H1 (cell line): Measurements from ENCODE around the gene LORICRIN. TPM values are rescaled to one million over a fixed set of nuclear protein-coding genes. Genes with fewer than 3 reads are reported as not detected.

Source experiments
- CTCF ChIA-PET: fragments of 300-600 bp; sonication (Branson Sonifier 250); formaldehyde crosslinking; loops from one replicate; lab custom pipeline; 2021; ENCODE audit not compliant: partially characterized antibody; lab: Charles Lee
- POLR2A ChIA-PET: fragments of 300-600 bp; sonication (Branson Sonifier 250); formaldehyde crosslinking; loops from one replicate; lab custom pipeline; 2021; ENCODE audit warnings: inconsistent platforms; ENCODE audit not compliant: partially characterized antibody; lab: Charles Lee
- DNase-seq, 2 experiments: peaks; one replicate each; pipeline versions ENCODE4 v3.0.0 to v3.0.0-alpha.2; 2010 to 2022; ENCODE audit warnings: low spot score in 2 of 2, low read depth in 1 of 2, mixed read lengths in 1 of 2
- FAIRE-seq: peaks from 2 replicates; lab custom pipeline; 2011; peaks lifted over from hg19 to GRCh38; lab: Jason Lieb, UNC
- H2AFZ ChIP-seq: 2 replicates; pipeline ENCODE4 v1.8.1; 2012; ENCODE audit warnings: low read length, inconsistent platforms
- H2AK5ac ChIP-seq: 2 replicates; pipeline ENCODE4 v1.6.1; 2013; ENCODE audit warnings: low read depth, low read length
- H2BK120ac ChIP-seq: replicated peaks from 2 replicates; pipeline ENCODE3; 2013; ENCODE audit warnings: low read depth, low read length, inconsistent platforms
- H2BK12ac ChIP-seq: 2 replicates; pipeline ENCODE4 v1.6.1; 2013; ENCODE audit warnings: low read depth, low read length
- H2BK15ac ChIP-seq: 2 replicates; pipeline ENCODE4 v1.6.1; 2013; ENCODE audit warnings: low read length
- H2BK20ac ChIP-seq: 2 replicates; pipeline ENCODE4 v1.6.1; 2013; ENCODE audit warnings: low read length
- H2BK5ac ChIP-seq: 2 replicates; pipeline ENCODE4 v1.6.1; 2013; ENCODE audit warnings: low read depth, low read length
- H3K14ac ChIP-seq: 2 replicates; pipeline ENCODE4 v1.6.1; 2013; ENCODE audit warnings: inconsistent platforms; ENCODE audit not compliant: insufficient read length
- H3K18ac ChIP-seq: 2 replicates; pipeline ENCODE4 v1.6.1; 2013; ENCODE audit warnings: low read length; ENCODE audit errors: extremely low read depth
- H3K23ac ChIP-seq: 2 replicates; pipeline ENCODE4 v1.6.1; 2013; ENCODE audit warnings: inconsistent platforms; ENCODE audit not compliant: insufficient read length
- H3K23me2 ChIP-seq: 2 replicates; pipeline ENCODE4 v1.6.1; 2013; ENCODE audit warnings: low read depth, low read length
- H3K27ac ChIP-seq: 2 replicates; pipeline ENCODE4 v1.6.1; 2011; ENCODE audit warnings: low read depth, low read length, inconsistent platforms
- H3K27me3 ChIP-seq, 4 experiments: replicated peaks in 1 of 4; 1 replicate in 1 of 4; 2 replicates in 3 of 4; pipeline versions ENCODE4 v1.6.1 to v1.8.1; 2011 to 2013; ENCODE audit warnings: low read length in 3 of 4, mild to moderate bottlenecking in 3 of 4, inconsistent platforms in 2 of 4, mixed read lengths in 2 of 4, moderate library complexity in 1 of 4; ENCODE audit not compliant: control insufficient read depth in 3 of 4, insufficient read depth in 3 of 4; ENCODE audit errors: extremely low read depth in 1 of 4
- H3K36me3 ChIP-seq, 4 experiments: 2 replicates each; pipeline versions ENCODE4 v1.6.1 to v1.8.1; 2011 to 2013; ENCODE audit warnings: mild to moderate bottlenecking in 4 of 4, low read length in 3 of 4, moderate library complexity in 2 of 4, control low read depth in 1 of 4, inconsistent platforms in 1 of 4; ENCODE audit not compliant: insufficient read depth in 4 of 4, control insufficient read depth in 2 of 4
- H3K4ac ChIP-seq: replicated peaks from 2 replicates; pipeline ENCODE3; 2013; ENCODE audit warnings: low read length, low read depth, mixed read lengths, inconsistent platforms; ENCODE audit not compliant: insufficient read length
- H3K4me1 ChIP-seq, 4 experiments: replicated peaks in 1 of 4; 1 replicate in 1 of 4; 2 replicates in 3 of 4; pipeline versions ENCODE4 v1.6.1 to v1.8.1; 2011 to 2013; ENCODE audit warnings: low read length in 3 of 4, inconsistent platforms in 2 of 4, mixed read lengths in 1 of 4; ENCODE audit not compliant: insufficient read depth in 4 of 4, control insufficient read depth in 3 of 4
- H3K4me2 ChIP-seq, 2 experiments: 2 replicates each; pipeline versions ENCODE4 v1.6.1 to v1.8.1; 2011 to 2013; ENCODE audit warnings: low read depth in 2 of 2, low read length in 2 of 2, control low read depth in 1 of 2, inconsistent platforms in 1 of 2, mild to moderate bottlenecking in 1 of 2; ENCODE audit not compliant: insufficient read depth in 1 of 2
- H3K4me3 ChIP-seq, 4 experiments: fragments of 200-600, 300-600 bp in 1 of 4; sonication (generic), shearing (Covaris generic), sonication (Bioruptor Twin) in 1 of 4; 2 replicates each; pipeline versions ENCODE4 v1.5.1 to v1.8.1; 2011 to 2016; ENCODE audit warnings: low read length in 4 of 4, low read depth in 3 of 4, control low read depth in 2 of 4, inconsistent platforms in 2 of 4, mild to moderate bottlenecking in 2 of 4, mixed read lengths in 1 of 4, moderate library complexity in 1 of 4; ENCODE audit not compliant: insufficient read depth in 2 of 4; ENCODE audit errors: extremely low read depth in 1 of 4
- H3K56ac ChIP-seq: replicated peaks from 2 replicates; pipeline ENCODE3; 2013; ENCODE audit warnings: low read depth, mild to moderate bottlenecking, mixed read lengths, low read length, inconsistent platforms; ENCODE audit not compliant: insufficient read length
- H3K79me1 ChIP-seq: 2 replicates; pipeline ENCODE4 v1.6.1; 2013; ENCODE audit warnings: low read depth, low read length, control low read depth
- H3K79me2 ChIP-seq, 2 experiments: 2 replicates each; pipeline versions ENCODE4 v1.6.1 to v1.8.1; 2012 to 2013; ENCODE audit warnings: low read length in 2 of 2, mild to moderate bottlenecking in 2 of 2, inconsistent platforms in 1 of 2; ENCODE audit not compliant: insufficient read depth in 2 of 2, control insufficient read depth in 1 of 2
- H3K9ac ChIP-seq, 4 experiments: replicated peaks in 1 of 4; 1 replicate in 1 of 4; 2 replicates in 3 of 4; pipeline versions ENCODE4 v1.6.1 to v1.8.1; 2011 to 2013; ENCODE audit warnings: low read depth in 3 of 4, low read length in 3 of 4, control low read depth in 2 of 4, mild to moderate bottlenecking in 2 of 4, moderate library complexity in 2 of 4, inconsistent platforms in 1 of 4; ENCODE audit errors: extremely low read depth in 1 of 4
- H3K9me3 ChIP-seq, 2 experiments: 2 replicates each; pipeline versions ENCODE4 v1.6.1 to v1.8.1; 2012 to 2013; ENCODE audit warnings: mild to moderate bottlenecking in 2 of 2, moderate library complexity in 2 of 2, control low read depth in 1 of 2, inconsistent platforms in 1 of 2, low read depth in 1 of 2, low read length in 1 of 2, mixed read lengths in 1 of 2; ENCODE audit not compliant: insufficient read depth in 2 of 2
- H4K20me1 ChIP-seq, 2 experiments: replicated peaks in 1 of 2; 2 replicates each; pipeline versions ENCODE3 to v1.8.1; 2011 to 2013; ENCODE audit warnings: inconsistent platforms in 2 of 2, low read length in 2 of 2, mild to moderate bottlenecking in 1 of 2; ENCODE audit not compliant: insufficient read depth in 2 of 2, control insufficient read depth in 1 of 2
- H4K5ac ChIP-seq: 2 replicates; pipeline ENCODE4 v1.6.1; 2013; ENCODE audit warnings: low read length, low read depth, mixed read lengths, inconsistent platforms; ENCODE audit not compliant: insufficient read length
- H4K8ac ChIP-seq: 2 replicates; pipeline ENCODE4 v1.8.0; 2013; ENCODE audit warnings: mild to moderate bottlenecking, moderate library complexity, low read length, inconsistent platforms; ENCODE audit not compliant: insufficient read depth; ENCODE audit errors: extremely low read depth
- H4K91ac ChIP-seq: replicated peaks from 2 replicates; pipeline ENCODE3; 2013; ENCODE audit warnings: low read length, mixed read lengths, inconsistent platforms; ENCODE audit not compliant: insufficient read length
- ATF3 ChIP-seq: IDR thresholded peaks from 2 replicates; pipeline ENCODE4 v1.6.1; 2011; ENCODE audit warnings: low read depth, mild to moderate bottlenecking, low read length; ENCODE audit not compliant: insufficient read depth
- BACH1 ChIP-seq: IDR thresholded peaks from 2 replicates; pipeline ENCODE4 v1.6.1; 2012; ENCODE audit warnings: low read length, improper control_type of control experiment
- CTBP2 ChIP-seq: IDR thresholded peaks from 2 replicates; pipeline ENCODE4 v1.7.0; 2011; ENCODE audit warnings: borderline replicate concordance, mild to moderate bottlenecking, moderate library complexity, mixed read lengths, low read length; ENCODE audit not compliant: insufficient read depth, insufficient read length
- GABPA ChIP-seq: IDR thresholded peaks from 2 replicates; pipeline ENCODE4 v1.6.1; 2011; ENCODE audit warnings: mild to moderate bottlenecking, low read length, moderate library complexity, borderline replicate concordance; ENCODE audit not compliant: insufficient read depth
- GTF2F1 ChIP-seq: IDR thresholded peaks from 2 replicates; pipeline ENCODE4 v1.6.1; 2012; ENCODE audit warnings: low read depth, low read length, improper control_type of control experiment, borderline replicate concordance
- NANOG ChIP-seq: IDR thresholded peaks from 2 replicates; pipeline ENCODE4 v1.6.1; 2011; ENCODE audit warnings: low read length, low read depth, mild to moderate bottlenecking, inconsistent platforms; ENCODE audit not compliant: insufficient read depth, poor library complexity, severe bottlenecking
- RNF2 ChIP-seq: fragments of 200-900, 300-1000 bp; sonication (generic); IDR thresholded peaks from 2 replicates; pipeline ENCODE4 v1.7.1; 2016; ENCODE audit warnings: borderline replicate concordance, low read depth, mild to moderate bottlenecking, antibody characterized with exemption, low read length; ENCODE audit not compliant: poor library complexity, severe bottlenecking; ENCODE audit errors: missing control alignments
- TAF1 ChIP-seq: IDR thresholded peaks from 2 replicates; pipeline ENCODE4 v1.6.1; 2011; ENCODE audit warnings: mild to moderate bottlenecking, low read depth, low read length
- YY1 ChIP-seq: IDR thresholded peaks from 2 replicates; pipeline ENCODE4 v1.6.1; 2011; ENCODE audit warnings: low read depth, mild to moderate bottlenecking, low read length
- ZNF274 ChIP-seq: IDR thresholded peaks from 2 replicates; pipeline ENCODE4 v1.7.0; 2012; ENCODE audit warnings: low read length, borderline replicate concordance; ENCODE audit errors: extremely low read depth
- WGBS, 2 experiments: shearing (Covaris generic) in 1 of 2; methylation state at CpG; one replicate each; pipeline versions ENCODE4 v1.1.6 to v1.1.7; 2013 to 2015; ENCODE audit warnings: low lambda C conversion rate in 2 of 2, mixed read lengths in 2 of 2, inconsistent platforms in 1 of 2, low coverage in 1 of 2, missing lambda C conversion rate in 1 of 2; ENCODE audit not compliant: insufficient replicate concordance in 2 of 2, insufficient coverage in 1 of 2, insufficient read length in 1 of 2; ENCODE audit errors: extremely low coverage in 1 of 2, missing lambda C conversion rate in 1 of 2; 5-methylcytosine and 5-hydroxymethylcytosine counted together
- long read RNA-seq, 2 experiments: library from RNA in 1 of 2; library from capped mRNA in 1 of 2; stranded (forward); transcript quantifications; one replicate each; pipeline ENCODE4 v2.0.0, GENCODE V29; 2021; ENCODE audit warnings: inconsistent platforms in 1 of 2
- polyA minus RNA-seq, 3 experiments: library from RNA; depleted of rRNA, polyadenylated mRNA; stranded (reverse); fragments of >200 nt; gene quantifications; 1 replicate in 2 of 3; 2 replicates in 1 of 3; pipeline ENCODE4 v1.2.3, GENCODE V29; 2011
- polyA plus RNA-seq, 7 experiments: library from polyadenylated mRNA; depleted of rRNA in 3 of 7; stranded (reverse) in 5 of 7; unstranded in 2 of 7; fragments of >200 nt in 5 of 7; fragments of 200-250 nt in 2 of 7; gene quantifications; 1 replicate in 5 of 7; 2 replicates in 1 of 7; 4 replicates in 1 of 7; pipeline versions ENCODE4 v1.2.1 to v1.2.3, GENCODE V29; 2011 to 2013; ENCODE audit warnings: missing spikeins in 2 of 7, mixed read lengths in 2 of 7
- total RNA-seq: library from RNA; stranded (reverse); fragmentation: NEBNext Ultra II Directional; extraction: Animal tissue kit (Norgen Biotek cat#: 25700); gene quantifications from 2 replicates; pipeline ENCODE4 v1.2.1, GENCODE V29; 2021

LORICRIN gene
- total RNA-seq, result not detected in 2 replicates
- polyA plus RNA-seq (2011; rRNA removed), result 0.08 TPM in 1 of 2 replicates, not detected in the other
- polyA plus RNA-seq (2011; cell fraction: cytosol; rRNA removed), result not detected
- not detected for polyA plus RNA-seq (2011; cell fraction: nucleus; rRNA removed)
- not detected in 4 replicates for polyA plus RNA-seq (2012, experiment 1 of 2)
- polyA plus RNA-seq (2012, experiment 2 of 2), result not detected
- 0.06 TPM for polyA plus RNA-seq (2013, experiment 1 of 2)
- 0.04 TPM for polyA plus RNA-seq (2013, experiment 2 of 2)
- polyA minus RNA-seq (2011; rRNA and poly(A)+ RNA removed), result not detected in 2 replicates
- not detected for polyA minus RNA-seq (2011; cell fraction: cytosol; rRNA and poly(A)+ RNA removed)
- polyA minus RNA-seq (2011; cell fraction: nucleus; rRNA and poly(A)+ RNA removed), result not detected
- long read RNA-seq, experiment 1, result 0 reads
- long read RNA-seq, experiment 2, result 0 reads

- Histone ChIP-seq H4K8ac (no peak within 1 kb of the TSS; the same call in 1 of the 2 replicates), H3K9ac (no peak within 1 kb of the TSS), H2AFZ (no peak within 1 kb of the TSS), H3K27me3 (peaks cover 8 to 49% (median 38%) of the 10 kb centered on the region in 4 experiments), H2BK15ac (no peak within 1 kb of the TSS), H3K9me3 (no peaks in the 10 kb centered on the region), H3K18ac (no peak within 1 kb of the TSS), H3K36me3 (no peaks in the 10 kb centered on the region), H3K56ac (no peak within 1 kb of the TSS), H3K4me2 (peak within 1 kb of the TSS in 1 of 2 experiments; percentile 60; a peak in 1 of 4 replicates), H3K14ac (no peak within 1 kb of the TSS), H2BK12ac (no peak within 1 kb of the TSS), H3K27ac (no peak within 1 kb of the TSS), H4K20me1 (no peaks in the 10 kb centered on the region), H2BK5ac (no peak within 1 kb of the TSS), H3K4ac (no peak within 1 kb of the TSS), H3K79me1 (no peaks in the 10 kb centered on the region), H3K4me1 (0 out of 7 replicates have a peak, but pooled peaks cover 0 to 3% (median 0%) of the 10 kb centered on the region in 4 experiments), H2BK20ac (no peak within 1 kb of the TSS), H2BK120ac (no peak within 1 kb of the TSS), H3K23ac (no peak within 1 kb of the TSS), H4K91ac (no peak within 1 kb of the TSS), H4K5ac (no peak within 1 kb of the TSS), H2AK5ac (no peak within 1 kb of the TSS), H3K23me2 (no peaks in the 10 kb centered on the region), H3K4me3 (peak within 1 kb of the TSS in 2 of 4 experiments; percentile 34 to 65; a peak in 3 of 8 replicates), H3K79me2 (no peaks in the 10 kb centered on the region)
- no peak for DNase-seq
- FAIRE-seq, result no peak
- POLR2A ChIA-PET, result no interaction called here
- 87% methylated on average over 3 of the region's 3 CpGs; no CpG with 5 or more reads in 1 of the 2 experiments for WGBS, 2 experiments
- CTCF ChIA-PET, result interaction anchor here (1.0 to 1.6 kb wide), 3 partner anchors 29 to 389 kb away, joined by 3 to 5 read pairs (median 4); no protein-coding TSS in a partner anchor
- TF ChIP-seq ATF3 (no peak), GABPA (no peak), YY1 (no peak), RNF2 (no peak), GTF2F1 (no peak), ZNF274 (no peak), TAF1 (no peak), CTBP2 (no peak), BACH1 (no peak), NANOG (no peak)
These were observed at the start of gene LORICRIN for GRCh38 chr1:153259387-153259786. Gene LORICRIN (plus strand): TSS chr1:153259687. CDS start chr1:153260950, 1,263 bp downstream.
